ENCODE results near the gene ECEL1.

The ECEL1 gene

DNA sequence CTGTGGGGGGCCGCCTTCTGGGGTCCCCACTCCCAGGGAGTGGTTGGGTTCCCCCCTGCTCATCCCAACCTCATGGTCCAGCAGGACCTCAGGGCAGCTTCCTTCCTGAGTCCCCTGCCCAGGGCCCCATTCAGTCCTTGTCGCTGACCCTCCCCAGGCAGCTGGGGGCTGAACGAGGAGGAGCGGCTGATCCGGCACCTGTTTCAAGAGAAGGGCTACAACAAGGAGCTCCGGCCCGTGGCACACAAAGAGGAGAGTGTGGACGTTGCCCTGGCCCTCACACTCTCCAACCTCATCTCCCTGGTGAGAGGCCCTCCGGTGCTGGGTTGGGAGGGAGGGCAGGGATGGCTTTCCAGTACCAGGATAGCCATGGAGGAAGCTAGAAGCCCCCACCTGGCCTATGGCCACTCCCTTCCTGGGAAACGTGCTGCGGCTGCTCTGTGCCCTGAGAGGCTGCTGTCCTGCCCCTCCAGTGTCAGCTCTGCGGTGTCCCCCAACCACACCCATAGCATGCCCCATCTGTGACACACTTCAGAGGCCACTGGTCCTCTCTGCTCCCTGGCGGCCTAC lies 38.8 kb upstream of the ECEL1 start:
- peaks cover 0 to 9% of the 10 kb centered on the region in 2 experiments for H3K4me1 ChIP-seq (ENCODE audit: control insufficient read depth in 1 of 2, insufficient read depth in 1 of 2, low read depth in 1 of 2, low read length in 1 of 2)
- H3K36me3 ChIP-seq, result no peaks in the 10 kb centered on the region
- no peak overlapping the region for H3K4me3 ChIP-seq (ENCODE audit: low read depth in 1 of 2, low read length in 1 of 2)
- H3K27ac ChIP-seq, result no peak overlapping the region
- TF ChIP-seq, protein P1, sequence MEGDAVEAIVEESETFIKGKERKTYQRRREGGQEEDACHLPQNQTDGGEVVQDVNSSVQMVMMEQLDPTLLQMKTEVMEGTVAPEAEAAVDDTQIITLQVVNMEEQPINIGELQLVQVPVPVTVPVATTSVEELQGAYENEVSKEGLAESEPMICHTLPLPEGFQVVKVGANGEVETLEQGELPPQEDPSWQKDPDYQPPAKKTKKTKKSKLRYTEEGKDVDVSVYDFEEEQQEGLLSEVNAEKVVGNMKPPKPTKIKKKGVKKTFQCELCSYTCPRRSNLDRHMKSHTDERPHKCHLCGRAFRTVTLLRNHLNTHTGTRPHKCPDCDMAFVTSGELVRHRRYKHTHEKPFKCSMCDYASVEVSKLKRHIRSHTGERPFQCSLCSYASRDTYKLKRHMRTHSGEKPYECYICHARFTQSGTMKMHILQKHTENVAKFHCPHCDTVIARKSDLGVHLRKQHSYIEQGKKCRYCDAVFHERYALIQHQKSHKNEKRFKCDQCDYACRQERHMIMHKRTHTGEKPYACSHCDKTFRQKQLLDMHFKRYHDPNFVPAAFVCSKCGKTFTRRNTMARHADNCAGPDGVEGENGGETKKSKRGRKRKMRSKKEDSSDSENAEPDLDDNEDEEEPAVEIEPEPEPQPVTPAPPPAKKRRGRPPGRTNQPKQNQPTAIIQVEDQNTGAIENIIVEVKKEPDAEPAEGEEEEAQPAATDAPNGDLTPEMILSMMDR (IDR thresholded peaks at IDR 0.05), result no peak
- H3K9me3 ChIP-seq, result no peaks in the 10 kb centered on the region
- H3K27me3 ChIP-seq, result peaks cover 78% of the 10 kb centered on the region

DNA sequence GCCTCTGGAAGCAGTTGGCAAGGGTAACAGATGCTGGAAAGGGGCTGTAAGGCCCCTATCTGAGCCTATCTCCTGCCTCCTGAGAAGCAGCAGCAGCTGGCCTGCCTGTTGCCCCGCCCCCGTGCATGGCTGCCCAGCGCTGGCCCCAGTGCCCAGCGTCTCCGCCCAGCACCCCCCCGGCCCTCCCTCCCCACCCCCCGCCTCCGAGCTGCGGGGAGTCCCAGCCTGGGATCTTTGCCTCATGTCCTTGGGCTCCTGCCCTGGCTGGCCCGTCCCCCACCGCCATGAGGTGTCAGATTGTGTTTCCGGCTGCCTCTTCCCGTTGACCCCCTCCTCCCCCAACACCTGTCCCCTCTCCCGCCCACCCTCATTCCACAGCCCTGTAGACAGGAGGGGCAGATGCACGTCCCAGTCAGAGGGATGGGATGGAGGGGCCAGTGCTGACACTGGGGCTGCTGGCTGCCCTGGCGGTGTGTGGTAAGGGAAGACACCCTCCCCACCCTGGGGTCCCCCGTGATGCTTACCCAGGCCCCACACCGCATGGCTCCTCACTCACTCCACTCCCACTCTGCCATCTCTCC lies 38.2 kb upstream of the ECEL1 start, which contains the start of gene CHRND:
TSS of gene CHRND (plus strand) at position 370 of the 581 bp plus-strand sequence. CDS start at position 426, 56 bp downstream.
- Histone ChIP-seq H3K4me1 (ENCODE audit: control insufficient read depth in 1 of 2, insufficient read depth in 1 of 2, low read depth in 1 of 2, low read length in 1 of 2) (peaks cover 0 to 9% of the 10 kb centered on the region in 2 experiments), H3K27me3 (peaks cover 83% of the 10 kb centered on the region), H3K4me3 (ENCODE audit: low read depth in 1 of 2, low read length in 1 of 2) (no peak within 1 kb of the TSS), H3K9me3 (no peaks in the 10 kb centered on the region), H3K36me3 (no peaks in the 10 kb centered on the region), H3K27ac (no peak within 1 kb of the TSS)
- TF ChIP-seq, protein P1 (IDR thresholded peaks at IDR 0.05), result no peak

DNA sequence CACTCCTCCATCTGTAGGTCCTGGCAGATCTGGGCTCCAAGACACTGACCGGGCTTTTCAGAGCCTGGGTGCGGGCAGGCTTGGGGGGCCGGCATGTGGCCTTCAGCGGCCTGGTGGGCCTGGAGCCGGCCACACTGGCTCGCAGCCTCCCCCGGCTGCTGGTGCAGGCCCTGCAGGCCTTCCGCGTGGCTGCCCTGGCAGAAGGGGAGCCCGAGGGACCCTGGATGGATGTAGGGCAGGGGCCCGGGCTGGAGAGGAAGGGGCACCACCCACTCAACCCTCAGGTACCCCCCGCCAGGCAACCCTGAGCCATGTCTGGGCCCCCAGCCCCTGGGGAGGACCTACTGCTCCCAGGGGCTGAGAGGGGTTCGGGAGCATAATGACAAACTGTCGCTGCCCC lies 37.6 kb upstream of the ECEL1 start:
- Histone ChIP-seq H3K27ac (no peak overlapping the region), H3K36me3 (no peaks in the 10 kb centered on the region), H3K4me3 (ENCODE audit: low read depth in 1 of 2, low read length in 1 of 2) (no peak overlapping the region), H3K9me3 (no peaks in the 10 kb centered on the region), H3K27me3 (peaks cover 90% of the 10 kb centered on the region), H3K4me1 (ENCODE audit: control insufficient read depth in 1 of 2, insufficient read depth in 1 of 2, low read depth in 1 of 2, low read length in 1 of 2) (peaks cover 0 to 9% of the 10 kb centered on the region in 2 experiments)
- TF ChIP-seq, protein P1 (IDR thresholded peaks at IDR 0.05), result no peak

DNA sequence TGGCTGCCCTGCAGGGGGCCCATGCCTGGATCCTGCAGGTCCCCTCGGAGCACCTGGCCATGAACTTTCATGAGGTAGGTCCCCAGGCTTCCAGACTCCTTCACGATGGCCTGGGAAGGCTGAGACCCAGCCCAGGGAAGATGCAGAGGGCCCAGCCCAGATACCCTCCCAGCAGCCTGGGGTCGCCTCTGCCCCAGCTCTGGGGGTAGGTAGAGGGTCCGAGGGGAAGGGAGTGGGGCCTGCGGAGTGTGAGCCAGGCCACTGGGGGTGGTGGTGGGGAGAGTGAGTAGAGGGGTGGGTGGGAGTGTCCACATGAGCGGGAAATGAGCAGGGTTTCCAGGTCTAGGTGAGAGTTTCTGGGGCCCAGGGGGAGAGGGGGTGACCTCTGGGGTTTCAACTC lies 37.1 kb upstream of the ECEL1 start:
- TF ChIP-seq, protein P1 (IDR thresholded peaks at IDR 0.05), result no peak
- no peaks in the 10 kb centered on the region for H3K36me3 ChIP-seq
- H3K4me3 ChIP-seq (ENCODE audit: low read depth in 1 of 2, low read length in 1 of 2), result no peak overlapping the region
- H3K27ac ChIP-seq, result no peak overlapping the region
- no peaks in the 10 kb centered on the region for H3K9me3 ChIP-seq
- H3K4me1 ChIP-seq (ENCODE audit: control insufficient read depth in 1 of 2, insufficient read depth in 1 of 2, low read depth in 1 of 2, low read length in 1 of 2), result peaks cover 0 to 9% of the 10 kb centered on the region in 2 experiments
- peaks cover 95% of the 10 kb centered on the region for H3K27me3 ChIP-seq

DNA sequence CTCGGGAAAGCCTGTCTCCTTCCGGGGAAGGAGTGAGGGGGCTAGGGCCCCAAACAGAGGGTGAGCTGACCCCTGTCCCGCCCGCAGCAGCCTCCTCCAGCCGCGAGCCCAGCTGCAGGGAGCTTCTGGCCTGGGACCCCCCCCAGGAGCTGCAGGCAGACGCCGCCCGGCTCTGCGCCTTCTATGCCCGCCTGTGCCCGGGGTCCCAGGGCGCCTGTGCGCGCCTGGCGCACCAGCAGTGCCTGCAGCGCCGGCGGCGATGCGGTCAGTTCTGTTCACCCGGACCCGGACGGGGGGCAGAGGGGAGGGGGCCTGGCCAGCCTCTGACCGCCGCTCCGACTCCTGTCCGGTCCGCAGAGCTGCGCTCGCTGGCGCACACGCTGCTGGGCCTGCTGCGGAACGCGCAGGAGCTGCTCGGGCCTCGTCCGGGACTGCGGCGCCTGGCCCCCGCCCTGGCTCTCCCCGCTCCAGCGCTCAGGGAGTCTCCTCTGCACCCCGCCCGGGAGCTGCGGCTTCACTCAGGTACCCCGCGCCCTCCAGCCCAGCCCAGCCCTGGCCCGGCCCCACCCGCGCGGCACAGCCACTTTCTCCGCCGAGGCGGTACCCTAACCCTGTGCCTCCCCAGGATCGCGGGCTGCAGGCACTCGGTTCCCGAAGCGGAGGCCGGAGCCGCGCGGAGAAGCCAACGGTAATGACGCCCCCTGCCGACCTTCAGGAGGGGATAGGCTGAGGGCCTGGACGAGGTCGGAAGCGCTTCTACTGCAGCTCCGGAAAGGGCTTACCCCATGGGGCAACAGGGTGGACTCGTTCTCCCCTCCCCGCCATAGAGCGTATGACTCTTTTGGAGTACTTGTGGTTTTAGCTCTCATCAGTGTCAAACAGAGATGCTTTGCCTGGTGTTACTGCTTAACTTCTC lies 36.3 kb upstream of the ECEL1 start:
- TF ChIP-seq, protein P1 (IDR thresholded peaks at IDR 0.05), result no peak
- peaks cover 0 to 9% of the 10 kb centered on the region in 2 experiments for H3K4me1 ChIP-seq (ENCODE audit: control insufficient read depth in 1 of 2, insufficient read depth in 1 of 2, low read depth in 1 of 2, low read length in 1 of 2)
- H3K9me3 ChIP-seq, result no peaks in the 10 kb centered on the region
- no peak overlapping the region for H3K27ac ChIP-seq
- H3K27me3 ChIP-seq, result peaks cover 99% of the 10 kb centered on the region
- no peaks in the 10 kb centered on the region for H3K36me3 ChIP-seq
- no peak overlapping the region for H3K4me3 ChIP-seq (ENCODE audit: low read depth in 1 of 2, low read length in 1 of 2)

Data from neutrophil (primary cell).